Astrocyte (in vitro differentiated cells and primary cell): ENCODE measurements around the gene GDF7.

Source experiments
- EZH2 ChIP-seq: IDR thresholded peaks from 2 replicates; pipeline ENCODE4 v1.6.1; 2012; ENCODE audit warnings: mild to moderate bottlenecking, low read length, inconsistent platforms; ENCODE audit not compliant: insufficient read depth
- TF ChIP-seq, protein P1 (sequence below): IDR thresholded peaks from 2 replicates; pipeline ENCODE4 v1.5.1; 2011; ENCODE audit warnings: low read depth, mild to moderate bottlenecking, inconsistent platforms, low read length, moderate library complexity; ENCODE audit not compliant: insufficient read depth

DNA sequence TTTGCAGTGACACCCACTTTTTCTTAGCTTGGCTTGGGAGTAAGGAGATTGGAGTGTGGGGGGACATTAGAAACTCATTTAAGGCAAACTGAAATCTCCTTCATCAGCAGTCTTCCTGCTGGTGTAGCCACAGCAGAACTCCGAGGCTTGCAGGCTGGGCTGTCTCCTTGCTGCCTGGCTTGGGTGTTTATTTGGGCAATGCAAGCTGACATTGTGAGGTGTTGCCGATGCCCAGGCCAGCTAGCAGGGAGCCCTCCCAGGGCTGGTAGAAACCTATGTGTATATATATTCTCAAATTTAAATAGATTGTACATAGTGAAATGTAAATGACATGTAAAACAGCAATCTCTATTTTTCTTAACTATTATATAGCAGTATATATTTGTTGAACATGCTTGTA is 11.8 kb downstream of the GDF7 start:
- TF ChIP-seq, protein P1, sequence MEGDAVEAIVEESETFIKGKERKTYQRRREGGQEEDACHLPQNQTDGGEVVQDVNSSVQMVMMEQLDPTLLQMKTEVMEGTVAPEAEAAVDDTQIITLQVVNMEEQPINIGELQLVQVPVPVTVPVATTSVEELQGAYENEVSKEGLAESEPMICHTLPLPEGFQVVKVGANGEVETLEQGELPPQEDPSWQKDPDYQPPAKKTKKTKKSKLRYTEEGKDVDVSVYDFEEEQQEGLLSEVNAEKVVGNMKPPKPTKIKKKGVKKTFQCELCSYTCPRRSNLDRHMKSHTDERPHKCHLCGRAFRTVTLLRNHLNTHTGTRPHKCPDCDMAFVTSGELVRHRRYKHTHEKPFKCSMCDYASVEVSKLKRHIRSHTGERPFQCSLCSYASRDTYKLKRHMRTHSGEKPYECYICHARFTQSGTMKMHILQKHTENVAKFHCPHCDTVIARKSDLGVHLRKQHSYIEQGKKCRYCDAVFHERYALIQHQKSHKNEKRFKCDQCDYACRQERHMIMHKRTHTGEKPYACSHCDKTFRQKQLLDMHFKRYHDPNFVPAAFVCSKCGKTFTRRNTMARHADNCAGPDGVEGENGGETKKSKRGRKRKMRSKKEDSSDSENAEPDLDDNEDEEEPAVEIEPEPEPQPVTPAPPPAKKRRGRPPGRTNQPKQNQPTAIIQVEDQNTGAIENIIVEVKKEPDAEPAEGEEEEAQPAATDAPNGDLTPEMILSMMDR: no peak
- TF ChIP-seq EZH2: no peak
